Kidney capillary endothelial cell (primary cell): ENCODE data around the gene SLC25A36.
A peak's percentile ranks its signal among the peaks of the same experiment; 100 is the strongest.

Experiments
- DNase-seq: peaks from one replicate; pipeline ENCODE4 v3.0.0-alpha.2; 2018; ENCODE audit warnings: low spot score

The SLC25A36 gene

GRCh38 chr3:140941434-140942220 lies at the start of gene SLC25A36:
Gene SLC25A36 (plus strand): TSS chr3:140941836. CDS start chr3:140942055, 219 bp downstream.
- DNase-seq = peak; percentile 98

GRCh38 chr3:140896997-140897396 lies 44.6 kb upstream of the SLC25A36 start:
- no peak for DNase-seq

GRCh38 chr3:140898340-140899180 lies 43.1 kb upstream of the SLC25A36 start:
- peak; percentile 35 for DNase-seq

- DNase-seq = no peak
Observed at GRCh38 chr3:140899363-140899762, 42.3 kb upstream of the SLC25A36 start.

- no peak for DNase-seq
Observed at GRCh38 chr3:140902791-140903190, 38.8 kb upstream of the SLC25A36 start.

- DNase-seq = no peak
Observed at GRCh38 chr3:140903196-140903595, 38.4 kb upstream of the SLC25A36 start.

GRCh38 chr3:140904521-140904920 lies 37.1 kb upstream of the SLC25A36 start:
- DNase-seq = no peak

- no peak for DNase-seq
Observed at GRCh38 chr3:140905559-140905958, 36.1 kb upstream of the SLC25A36 start.

GRCh38 chr3:140906785-140907184 lies 34.9 kb upstream of the SLC25A36 start:
- DNase-seq = no peak

GRCh38 chr3:140910860-140911259 lies 30.8 kb upstream of the SLC25A36 start:
- no peak for DNase-seq

- no peak for DNase-seq
Observed at GRCh38 chr3:140911822-140912221, 29.8 kb upstream of the SLC25A36 start.

GRCh38 chr3:140913728-140914127 lies 27.9 kb upstream of the SLC25A36 start:
- DNase-seq = no peak

- DNase-seq = no peak
Observed at GRCh38 chr3:140914384-140914945, 27.2 kb upstream of the SLC25A36 start.

- no peak for DNase-seq
Observed at GRCh38 chr3:140916603-140917002, 25.0 kb upstream of the SLC25A36 start.

- DNase-seq = no peak
Observed at GRCh38 chr3:140917772-140918171, 23.9 kb upstream of the SLC25A36 start.

GRCh38 chr3:140920029-140920428 lies 21.6 kb upstream of the SLC25A36 start:
- no peak for DNase-seq

- DNase-seq = no peak
Observed at GRCh38 chr3:140922634-140923033, 19.0 kb upstream of the SLC25A36 start.

GRCh38 chr3:140924097-140924873 lies 17.4 kb upstream of the SLC25A36 start:
- DNase-seq = no peak

GRCh38 chr3:140927279-140928069 lies 14.2 kb upstream of the SLC25A36 start:
- no peak for DNase-seq

GRCh38 chr3:140929446-140929845 lies 12.2 kb upstream of the SLC25A36 start:
- no peak for DNase-seq

GRCh38 chr3:140931016-140931454 lies 10.6 kb upstream of the SLC25A36 start:
- DNase-seq = no peak
